Ishikawa (cell line): Measurements from ENCODE around the gene CERS6.

Experiments used
- CEBPB ChIP-seq: IDR thresholded peaks from 2 replicates; pipeline ENCODE4 v1.6.1; 2012
- CREB1 ChIP-seq: IDR thresholded peaks from 2 replicates; pipeline ENCODE4 v1.6.1; 2012; ENCODE audit warnings: low read depth
- EGR1 ChIP-seq: IDR thresholded peaks from 2 replicates; pipeline ENCODE4 v1.6.1; 2012
- EP300 ChIP-seq: IDR thresholded peaks from 2 replicates; pipeline ENCODE4 v1.6.1; 2012; ENCODE audit warnings: borderline replicate concordance
- FOXM1 ChIP-seq: IDR thresholded peaks from 2 replicates; pipeline ENCODE4 v1.6.1; 2012; ENCODE audit warnings: low read depth, borderline replicate concordance
- NFIC ChIP-seq: IDR thresholded peaks from 2 replicates; pipeline ENCODE4 v1.6.1; 2012
- RAD21 ChIP-seq: IDR thresholded peaks from 2 replicates; pipeline ENCODE4 v1.6.1; 2012; ENCODE audit warnings: low read depth
- TAF1 ChIP-seq: IDR thresholded peaks from 2 replicates; pipeline ENCODE4 v1.6.1; 2012; ENCODE audit warnings: low read depth, mild to moderate bottlenecking
- TCF12 ChIP-seq: IDR thresholded peaks from 2 replicates; pipeline ENCODE4 v1.6.1; 2012; ENCODE audit warnings: low read depth
- TEAD4 ChIP-seq: IDR thresholded peaks from 2 replicates; pipeline ENCODE4 v1.6.1; 2012
- YY1 ChIP-seq: IDR thresholded peaks from 2 replicates; pipeline ENCODE4 v1.6.1; 2012; ENCODE audit warnings: low read depth
- ZBTB7A ChIP-seq: IDR thresholded peaks from 2 replicates; pipeline ENCODE4 v1.6.1; 2012; ENCODE audit warnings: low read depth
- TF ChIP-seq, protein P1 (sequence below): IDR thresholded peaks from 2 replicates; pipeline ENCODE4 v1.6.1; 2012
- TF ChIP-seq, protein P2 (sequence below): IDR thresholded peaks from 2 replicates; pipeline ENCODE4 v1.6.1; 2012
- TF ChIP-seq, protein P3 (sequence below): IDR thresholded peaks from 2 replicates; pipeline ENCODE4 v1.6.1; 2012; ENCODE audit warnings: low read depth, mild to moderate bottlenecking

The CERS6 gene

DNA sequence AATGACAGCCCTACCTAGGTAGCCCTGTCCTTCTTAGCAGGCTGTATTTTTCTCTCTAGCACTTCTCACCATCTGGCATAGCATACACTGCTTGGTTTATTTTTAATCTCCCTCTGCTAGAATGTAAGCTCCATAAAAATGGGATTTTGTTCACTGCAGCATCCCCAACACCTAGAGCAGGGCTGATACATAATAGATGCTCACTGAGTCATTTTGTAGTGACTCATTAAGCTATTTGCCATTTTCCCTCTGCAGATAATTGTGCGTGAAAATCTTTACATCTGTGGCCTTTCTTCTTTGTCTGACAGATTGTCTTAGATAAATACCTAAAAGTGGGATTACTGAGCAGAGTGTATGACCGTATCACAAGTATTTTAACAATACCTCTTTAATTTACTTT is 82.5 kb downstream of the CERS6 start:
- TF ChIP-seq, protein P1, sequence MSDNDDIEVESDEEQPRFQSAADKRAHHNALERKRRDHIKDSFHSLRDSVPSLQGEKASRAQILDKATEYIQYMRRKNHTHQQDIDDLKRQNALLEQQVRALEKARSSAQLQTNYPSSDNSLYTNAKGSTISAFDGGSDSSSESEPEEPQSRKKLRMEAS, result no peak
- TF ChIP-seq, protein P2, sequence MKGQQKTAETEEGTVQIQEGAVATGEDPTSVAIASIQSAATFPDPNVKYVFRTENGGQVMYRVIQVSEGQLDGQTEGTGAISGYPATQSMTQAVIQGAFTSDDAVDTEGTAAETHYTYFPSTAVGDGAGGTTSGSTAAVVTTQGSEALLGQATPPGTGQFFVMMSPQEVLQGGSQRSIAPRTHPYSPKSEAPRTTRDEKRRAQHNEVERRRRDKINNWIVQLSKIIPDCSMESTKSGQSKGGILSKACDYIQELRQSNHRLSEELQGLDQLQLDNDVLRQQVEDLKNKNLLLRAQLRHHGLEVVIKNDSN, result no peak
- TF ChIP-seq ZBTB7A (no peak), TAF1 (no peak), EP300 (no peak), YY1 (no peak)

DNA sequence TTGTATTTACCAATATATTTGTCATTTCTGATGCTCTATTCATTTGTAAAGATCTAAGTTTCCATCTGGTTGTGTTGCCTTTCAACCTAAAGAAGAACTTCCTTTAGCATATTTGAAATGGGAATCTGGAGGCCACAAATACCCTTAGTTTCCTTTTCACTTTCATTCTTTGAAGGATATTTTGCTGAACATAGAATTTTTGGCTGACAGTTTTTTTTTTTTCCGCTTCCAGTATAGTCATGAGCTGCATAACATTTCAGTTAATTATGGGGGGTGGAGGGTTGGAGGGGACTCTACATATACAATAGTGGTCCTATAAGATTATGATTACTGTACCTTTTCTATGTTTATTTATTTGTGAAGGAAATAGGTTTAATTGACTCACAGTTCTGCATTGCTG is 83.9 kb downstream of the CERS6 start:
- TF ChIP-seq CREB1 (no peak), EGR1 (no peak), TCF12 (no peak), CEBPB (no peak), FOXM1 (no peak), NFIC (no peak), RAD21 (no peak), ZBTB7A (no peak), YY1 (no peak)
- TF ChIP-seq, protein P3, sequence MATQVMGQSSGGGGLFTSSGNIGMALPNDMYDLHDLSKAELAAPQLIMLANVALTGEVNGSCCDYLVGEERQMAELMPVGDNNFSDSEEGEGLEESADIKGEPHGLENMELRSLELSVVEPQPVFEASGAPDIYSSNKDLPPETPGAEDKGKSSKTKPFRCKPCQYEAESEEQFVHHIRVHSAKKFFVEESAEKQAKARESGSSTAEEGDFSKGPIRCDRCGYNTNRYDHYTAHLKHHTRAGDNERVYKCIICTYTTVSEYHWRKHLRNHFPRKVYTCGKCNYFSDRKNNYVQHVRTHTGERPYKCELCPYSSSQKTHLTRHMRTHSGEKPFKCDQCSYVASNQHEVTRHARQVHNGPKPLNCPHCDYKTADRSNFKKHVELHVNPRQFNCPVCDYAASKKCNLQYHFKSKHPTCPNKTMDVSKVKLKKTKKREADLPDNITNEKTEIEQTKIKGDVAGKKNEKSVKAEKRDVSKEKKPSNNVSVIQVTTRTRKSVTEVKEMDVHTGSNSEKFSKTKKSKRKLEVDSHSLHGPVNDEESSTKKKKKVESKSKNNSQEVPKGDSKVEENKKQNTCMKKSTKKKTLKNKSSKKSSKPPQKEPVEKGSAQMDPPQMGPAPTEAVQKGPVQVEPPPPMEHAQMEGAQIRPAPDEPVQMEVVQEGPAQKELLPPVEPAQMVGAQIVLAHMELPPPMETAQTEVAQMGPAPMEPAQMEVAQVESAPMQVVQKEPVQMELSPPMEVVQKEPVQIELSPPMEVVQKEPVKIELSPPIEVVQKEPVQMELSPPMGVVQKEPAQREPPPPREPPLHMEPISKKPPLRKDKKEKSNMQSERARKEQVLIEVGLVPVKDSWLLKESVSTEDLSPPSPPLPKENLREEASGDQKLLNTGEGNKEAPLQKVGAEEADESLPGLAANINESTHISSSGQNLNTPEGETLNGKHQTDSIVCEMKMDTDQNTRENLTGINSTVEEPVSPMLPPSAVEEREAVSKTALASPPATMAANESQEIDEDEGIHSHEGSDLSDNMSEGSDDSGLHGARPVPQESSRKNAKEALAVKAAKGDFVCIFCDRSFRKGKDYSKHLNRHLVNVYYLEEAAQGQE, result no peak
- TF ChIP-seq, protein P2, result no peak

DNA sequence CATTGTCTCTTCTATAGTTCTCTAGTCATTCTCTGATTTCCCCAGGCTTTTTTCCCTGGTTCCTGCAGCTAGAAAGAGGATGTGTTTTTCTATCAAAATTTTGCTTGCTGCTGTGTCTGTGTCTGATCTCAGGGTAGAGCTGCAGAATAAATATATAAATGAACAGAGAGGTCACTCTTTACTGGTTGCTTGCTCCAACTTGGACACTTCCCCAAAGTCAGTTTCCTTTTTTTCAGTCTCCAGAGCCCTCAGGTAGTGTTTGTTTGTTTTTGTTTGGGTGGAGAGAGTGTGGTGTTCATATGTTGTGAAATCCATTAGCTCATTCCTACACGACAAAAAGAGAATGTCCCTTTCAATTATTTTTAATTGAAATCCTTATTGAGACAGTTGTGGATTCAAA is 85.8 kb downstream of the CERS6 start:
- TF ChIP-seq CEBPB (no peak), TAF1 (no peak), NFIC (no peak), YY1 (no peak), TEAD4 (no peak), ZBTB7A (no peak), TCF12 (no peak), EGR1 (no peak), RAD21 (no peak), FOXM1 (no peak)
- TF ChIP-seq, protein P2, result no peak
- TF ChIP-seq, protein P1, result no peak
- TF ChIP-seq, protein P3, result no peak

DNA sequence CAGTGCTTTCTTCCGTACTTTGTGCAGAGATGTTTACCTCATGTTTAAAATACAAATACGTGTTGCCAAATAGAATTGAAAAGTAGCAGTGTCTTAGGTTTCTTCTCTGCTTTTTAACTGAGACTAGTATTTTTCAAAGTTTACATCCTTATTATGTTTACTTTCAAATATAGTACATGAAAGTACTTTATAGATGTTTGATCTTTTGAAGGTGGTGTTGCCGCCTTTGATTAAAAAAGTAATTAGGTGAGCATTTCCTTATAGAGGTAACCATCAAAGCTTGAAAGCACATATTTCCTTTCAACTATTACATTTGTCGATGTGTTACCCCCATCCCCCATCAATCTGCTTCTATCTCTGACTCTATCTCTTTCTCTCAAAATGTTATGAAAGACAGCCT is 87.0 kb downstream of the CERS6 start:
- TF ChIP-seq YY1, result no peak
- TF ChIP-seq ZBTB7A, result no peak
- TF ChIP-seq TAF1, result no peak
- TF ChIP-seq, protein P2, result no peak
- TF ChIP-seq FOXM1, result no peak

DNA sequence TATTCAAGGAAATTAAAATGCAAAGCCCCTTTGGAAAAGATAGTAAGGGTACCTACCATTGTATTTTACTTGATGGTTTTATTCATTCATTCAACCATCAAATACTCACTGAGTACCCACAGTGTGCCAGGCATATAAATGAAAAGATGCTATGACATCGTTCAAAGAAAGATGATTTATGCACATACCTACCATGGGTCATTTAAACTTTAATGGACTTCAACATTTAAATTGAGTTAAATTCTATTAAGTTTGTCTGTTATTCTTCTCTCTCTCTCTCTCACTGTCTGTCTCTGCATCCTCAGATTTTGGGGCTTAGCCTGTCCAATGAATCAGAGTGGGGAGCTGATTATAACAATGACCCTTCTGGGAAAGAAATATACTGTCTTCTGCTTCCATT is 87.9 kb downstream of the CERS6 start:
- TF ChIP-seq EP300 (no peak), NFIC (no peak), TEAD4 (no peak), ZBTB7A (no peak), RAD21 (no peak), TCF12 (no peak)
- TF ChIP-seq, protein P1, result no peak
- TF ChIP-seq, protein P2, result no peak
- TF ChIP-seq, protein P3, result no peak
